Memory B cell (primary cell): Measurements from ENCODE around the gene RAB23.

Source experiments
- ATAC-seq: fragments of 150-1000 bp; cut with Tn5 transposase; 2 replicates; pipeline ENCODE4 v1.10.0; 2021; ENCODE audit warnings: low read depth, mild to moderate bottlenecking, moderate library complexity
- DNase-seq, 2 donors: peaks; one replicate each; pipeline ENCODE4 v3.0.0; 2022; ENCODE audit warnings: low spot score in 2 of 2
- H3K27ac Mint-ChIP-seq: one replicate; pipeline ENCODE4 v1.8.0; 2022; ENCODE audit warnings: mild to moderate bottlenecking, moderate library complexity, mixed read lengths
- H3K27me3 Mint-ChIP-seq: one replicate; pipeline ENCODE4 v1.8.0; 2022; ENCODE audit warnings: mixed read lengths
- H3K36me3 Mint-ChIP-seq: one replicate; pipeline ENCODE4 v1.8.0; 2022; ENCODE audit warnings: mild to moderate bottlenecking, mixed read lengths
- H3K4me1 Mint-ChIP-seq: one replicate; pipeline ENCODE4 v1.8.0; 2022; ENCODE audit warnings: mixed read lengths
- H3K4me3 Mint-ChIP-seq: one replicate; pipeline ENCODE4 v1.8.0; 2022; ENCODE audit warnings: mild to moderate bottlenecking, moderate library complexity, mixed read lengths
- H3K9me3 Mint-ChIP-seq: one replicate; pipeline ENCODE4 v1.8.0; 2022; ENCODE audit warnings: mixed read lengths

Gene RAB23

DNA sequence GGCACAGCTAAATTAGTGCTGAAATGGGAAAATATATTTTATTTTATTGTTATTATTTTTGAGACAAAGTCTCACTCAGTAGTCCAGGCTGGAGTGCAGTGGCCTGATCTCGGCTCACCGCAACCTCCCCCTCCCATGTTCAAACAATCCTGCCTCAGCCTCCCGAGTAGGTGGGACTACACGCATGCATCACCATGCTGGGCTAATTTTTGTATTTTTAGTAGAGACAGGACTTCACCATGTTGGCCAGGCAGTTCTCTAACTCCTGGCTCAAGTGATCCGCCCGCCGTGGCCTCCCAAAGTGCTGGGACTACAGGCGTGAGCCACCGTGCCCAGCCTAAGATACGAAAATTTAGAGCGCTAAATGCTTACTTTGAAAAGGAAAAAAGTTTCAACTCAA lies 4.8 kb downstream of the RAB23 start:
- Mint-ChIP-seq H3K9me3 (peaks cover 5% of the 10 kb centered on the region), H3K4me1 (peaks cover 6% of the 10 kb centered on the region), H3K27ac (no peak overlapping the region), H3K4me3 (no peak overlapping the region), H3K36me3 (peaks cover 2% of the 10 kb centered on the region), H3K27me3 (peaks cover 4% of the 10 kb centered on the region)
- no peak for DNase-seq
- ATAC-seq, result no peak

DNA sequence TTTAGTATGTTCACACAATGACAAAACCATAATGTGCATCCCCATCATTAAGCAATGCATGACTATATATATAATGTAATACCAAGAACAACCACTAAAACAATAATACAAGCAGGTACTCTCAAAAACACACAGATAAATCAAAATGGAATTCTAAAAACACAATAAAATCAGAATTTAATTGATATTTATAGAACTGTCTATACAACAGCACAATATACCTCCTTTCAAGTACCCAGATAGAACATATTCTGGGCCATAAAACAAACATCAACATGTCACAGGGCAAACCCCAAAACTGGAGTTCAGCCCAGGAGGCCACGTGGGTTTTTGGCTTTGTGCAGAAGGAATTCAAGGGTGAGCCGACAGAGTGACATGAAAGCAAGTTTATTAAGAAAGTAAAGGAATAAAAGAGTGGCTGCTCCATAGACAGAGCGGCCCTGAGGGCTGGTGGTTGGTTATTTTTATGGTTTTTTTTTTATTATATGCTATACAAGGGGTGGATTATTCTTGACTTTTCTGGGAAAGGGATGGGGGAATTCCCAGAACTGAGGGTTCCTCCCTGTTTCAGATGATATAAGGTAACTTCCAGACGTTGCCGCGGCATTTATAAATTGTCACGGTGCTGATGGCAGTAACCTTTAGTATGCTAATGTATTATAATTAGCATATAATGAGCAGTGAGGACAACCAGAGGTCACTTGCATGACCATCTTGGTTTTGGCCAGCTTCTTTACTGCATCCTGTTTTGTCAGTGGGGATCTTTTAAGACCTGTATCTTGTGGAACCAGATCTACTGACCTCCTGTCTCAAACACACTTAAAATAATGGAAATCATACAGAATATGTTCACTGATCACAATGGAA lies 5.6 kb downstream of the RAB23 start:
- H3K4me3 Mint-ChIP-seq, result no peak overlapping the region
- H3K9me3 Mint-ChIP-seq, result peaks cover 5% of the 10 kb centered on the region
- H3K36me3 Mint-ChIP-seq, result peaks cover 2% of the 10 kb centered on the region
- H3K4me1 Mint-ChIP-seq, result peaks cover 6% of the 10 kb centered on the region
- H3K27me3 Mint-ChIP-seq, result peaks cover 4% of the 10 kb centered on the region
- DNase-seq, result no peak
- H3K27ac Mint-ChIP-seq, result no peak overlapping the region
- no peak for ATAC-seq

- Mint-ChIP-seq H3K27ac (no peak overlapping the region), H3K4me3 (no peak overlapping the region)
These were observed 6.8 kb downstream of the RAB23 start for GRCh38 chr6:57215260-57215659.

GRCh38 chr6:57210060-57210459 lies 12.0 kb downstream of the RAB23 start:
- Mint-ChIP-seq H3K27me3 (peaks cover 4% of the 10 kb centered on the region), H3K9me3 (peaks cover 4% of the 10 kb centered on the region), H3K36me3 (peaks cover 2% of the 10 kb centered on the region), H3K4me3 (no peak overlapping the region), H3K27ac (no peak overlapping the region), H3K4me1 (no peaks in the 10 kb centered on the region)
- ATAC-seq (no peak), DNase-seq (no peak)

More at GRCh38 chr6:57215260-57215659, 6.8 kb downstream of the RAB23 start:
- Mint-ChIP-seq H3K36me3 (peaks cover 2% of the 10 kb centered on the region), H3K9me3 (peaks cover 5% of the 10 kb centered on the region), H3K4me1 (peaks cover 2% of the 10 kb centered on the region), H3K27me3 (peaks cover 4% of the 10 kb centered on the region)
- no peak for DNase-seq
- no peak for ATAC-seq

- Mint-ChIP-seq H3K4me1 (no peaks in the 10 kb centered on the region), H3K9me3 (no peaks in the 10 kb centered on the region), H3K27ac (no peak overlapping the region), H3K36me3 (no peaks in the 10 kb centered on the region), H3K4me3 (no peak overlapping the region), H3K27me3 (peaks cover 2% of the 10 kb centered on the region)
- DNase-seq, result no peak
- no peak for ATAC-seq
These were observed 13.1 kb downstream of the RAB23 start for GRCh38 chr6:57209030-57209429.

- Mint-ChIP-seq H3K4me3 (no peak overlapping the region), H3K27me3 (no peaks in the 10 kb centered on the region), H3K36me3 (no peaks in the 10 kb centered on the region), H3K27ac (no peak overlapping the region), H3K9me3 (no peaks in the 10 kb centered on the region), H3K4me1 (no peaks in the 10 kb centered on the region)
- ATAC-seq (no peak), DNase-seq (no peak)
These were observed 14.2 kb downstream of the RAB23 start for GRCh38 chr6:57207872-57208271.

DNA sequence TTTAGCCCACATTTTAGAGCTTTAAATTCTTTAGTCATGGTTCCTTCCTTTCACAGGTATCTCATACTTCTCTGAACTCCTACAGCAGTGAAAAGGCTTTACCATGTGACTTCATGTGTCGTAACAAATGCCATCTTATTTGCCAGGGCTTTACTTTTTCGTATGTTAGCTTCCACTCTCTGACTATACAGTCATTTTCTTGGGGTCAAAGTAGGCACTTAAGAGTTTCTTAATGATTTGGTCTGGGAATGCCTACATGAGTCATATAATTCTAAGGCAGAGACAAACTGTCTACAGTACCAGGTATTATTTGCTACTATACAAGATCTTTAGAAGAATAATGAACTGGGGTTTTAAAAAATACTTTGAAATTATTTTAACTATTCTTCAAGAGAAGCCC lies 15.0 kb downstream of the RAB23 start:
- no peak overlapping the region for H3K27ac Mint-ChIP-seq
- no peak for ATAC-seq
- DNase-seq, result no peak
- no peaks in the 10 kb centered on the region for H3K36me3 Mint-ChIP-seq
- H3K27me3 Mint-ChIP-seq, result no peaks in the 10 kb centered on the region
- no peaks in the 10 kb centered on the region for H3K9me3 Mint-ChIP-seq
- H3K4me1 Mint-ChIP-seq, result no peaks in the 10 kb centered on the region
- no peak overlapping the region for H3K4me3 Mint-ChIP-seq

- DNase-seq, result no peak
- Mint-ChIP-seq H3K4me3 (no peak overlapping the region), H3K36me3 (no peaks in the 10 kb centered on the region), H3K9me3 (no peaks in the 10 kb centered on the region), H3K27me3 (no peaks in the 10 kb centered on the region), H3K4me1 (no peaks in the 10 kb centered on the region), H3K27ac (no peak overlapping the region)
- ATAC-seq, result no peak
These were observed 16.4 kb downstream of the RAB23 start for GRCh38 chr6:57205550-57206328.

DNA sequence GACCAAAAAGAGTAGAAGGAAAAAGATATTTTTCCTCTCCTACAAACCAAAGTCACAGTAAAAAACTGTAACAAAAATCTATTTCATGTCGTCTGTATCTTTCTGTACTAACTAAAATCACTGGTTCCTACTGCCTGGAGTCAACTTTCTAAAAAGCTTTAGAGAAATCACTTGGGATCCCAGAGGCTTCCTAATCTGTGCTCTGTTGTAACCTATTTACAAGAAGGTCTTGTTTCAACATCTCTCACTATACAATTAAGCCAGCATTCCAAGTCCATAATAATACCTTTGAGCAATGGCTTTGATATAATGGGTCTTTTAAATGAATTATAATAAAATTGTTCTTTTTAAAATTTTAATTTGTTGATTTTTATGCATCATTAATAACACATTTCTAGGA lies 20.4 kb downstream of the RAB23 start:
- H3K27ac Mint-ChIP-seq, result no peak overlapping the region
- DNase-seq, result no peak
- H3K36me3 Mint-ChIP-seq, result no peaks in the 10 kb centered on the region
- no peaks in the 10 kb centered on the region for H3K4me1 Mint-ChIP-seq
- H3K27me3 Mint-ChIP-seq, result no peaks in the 10 kb centered on the region
- no peak overlapping the region for H3K4me3 Mint-ChIP-seq
- no peaks in the 10 kb centered on the region for H3K9me3 Mint-ChIP-seq
- ATAC-seq, result no peak

DNA sequence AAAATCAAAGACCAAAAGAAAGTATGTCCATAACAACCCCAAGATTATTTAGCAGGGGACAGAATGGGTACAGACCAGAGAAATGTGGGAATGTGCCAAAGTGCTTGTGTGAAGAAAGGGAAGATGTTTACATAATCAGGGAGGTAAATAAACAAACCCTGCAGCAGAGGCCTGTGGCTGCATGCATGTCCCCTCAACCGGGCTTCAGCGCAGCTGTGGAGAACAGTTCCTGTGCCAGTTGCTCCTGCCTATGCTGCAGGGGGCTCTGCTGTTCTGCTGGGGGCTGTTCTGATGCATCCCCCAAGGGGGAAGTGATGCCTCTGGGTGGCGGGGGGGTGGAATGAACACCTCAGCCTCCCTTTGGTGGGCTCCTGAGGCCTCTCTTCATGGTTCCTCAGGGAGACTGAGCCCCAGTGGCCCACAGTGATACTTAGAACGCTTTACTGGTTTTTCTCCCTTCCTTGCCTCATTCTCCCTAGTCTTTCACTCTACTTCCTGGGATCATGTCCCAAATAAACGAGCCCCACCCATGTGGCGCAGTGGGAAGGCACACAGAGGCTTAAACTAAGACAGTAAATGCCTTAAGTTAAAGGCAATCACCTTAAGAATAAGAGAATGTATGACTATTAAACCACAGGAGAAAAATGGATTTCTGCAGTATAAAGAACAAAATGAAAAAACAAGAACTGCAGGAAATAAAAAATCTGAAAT lies 23.0 kb downstream of the RAB23 start:
- no peak for ATAC-seq
- no peak overlapping the region for H3K4me3 Mint-ChIP-seq
- no peaks in the 10 kb centered on the region for H3K36me3 Mint-ChIP-seq
- no peaks in the 10 kb centered on the region for H3K27me3 Mint-ChIP-seq
- H3K4me1 Mint-ChIP-seq, result no peaks in the 10 kb centered on the region
- H3K9me3 Mint-ChIP-seq, result no peaks in the 10 kb centered on the region
- H3K27ac Mint-ChIP-seq, result no peak overlapping the region
- no peak for DNase-seq

- peaks cover 5% of the 10 kb centered on the region for H3K36me3 Mint-ChIP-seq
- H3K27me3 Mint-ChIP-seq, result no peaks in the 10 kb centered on the region
- ATAC-seq, result no peak
- no peak overlapping the region for H3K4me3 Mint-ChIP-seq
- DNase-seq, result no peak
- no peaks in the 10 kb centered on the region for H3K4me1 Mint-ChIP-seq
- H3K27ac Mint-ChIP-seq, result no peak overlapping the region
- no peaks in the 10 kb centered on the region for H3K9me3 Mint-ChIP-seq
These were observed 26.6 kb downstream of the RAB23 start for GRCh38 chr6:57195457-57195856.

DNA sequence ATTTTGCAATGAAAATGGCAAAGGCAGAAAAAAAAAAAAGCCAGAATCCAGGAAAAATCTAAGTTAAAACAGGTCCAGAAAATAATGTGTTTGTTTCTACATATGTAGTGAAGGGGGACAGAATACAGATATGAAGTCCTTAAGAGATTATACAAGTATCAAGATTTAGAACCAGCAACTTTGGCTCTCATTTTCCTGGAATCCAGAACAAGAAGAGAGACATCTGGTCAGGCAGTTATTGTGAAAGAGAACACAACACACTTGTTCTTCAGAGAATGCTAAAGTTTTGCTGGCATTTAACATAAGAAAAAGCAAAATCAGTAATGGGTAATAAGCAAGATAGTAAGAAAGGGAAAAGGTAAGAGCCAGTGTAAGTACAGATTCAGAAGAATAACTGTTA lies 28.9 kb downstream of the RAB23 start:
- DNase-seq (no peak), ATAC-seq (no peak)
- no peaks in the 10 kb centered on the region for H3K27me3 Mint-ChIP-seq
- H3K36me3 Mint-ChIP-seq, result peaks cover 5% of the 10 kb centered on the region
- H3K9me3 Mint-ChIP-seq, result no peaks in the 10 kb centered on the region
- no peak overlapping the region for H3K4me3 Mint-ChIP-seq
- H3K27ac Mint-ChIP-seq, result no peak overlapping the region
- no peaks in the 10 kb centered on the region for H3K4me1 Mint-ChIP-seq

GRCh38 chr6:57190140-57190539 lies 32.0 kb downstream of the RAB23 start:
- Mint-ChIP-seq H3K9me3 (no peaks in the 10 kb centered on the region), H3K36me3 (peaks cover 5% of the 10 kb centered on the region), H3K4me1 (no peaks in the 10 kb centered on the region), H3K27ac (no peak overlapping the region), H3K4me3 (no peak overlapping the region), H3K27me3 (no peaks in the 10 kb centered on the region)
- DNase-seq (no peak), ATAC-seq (no peak)

DNA sequence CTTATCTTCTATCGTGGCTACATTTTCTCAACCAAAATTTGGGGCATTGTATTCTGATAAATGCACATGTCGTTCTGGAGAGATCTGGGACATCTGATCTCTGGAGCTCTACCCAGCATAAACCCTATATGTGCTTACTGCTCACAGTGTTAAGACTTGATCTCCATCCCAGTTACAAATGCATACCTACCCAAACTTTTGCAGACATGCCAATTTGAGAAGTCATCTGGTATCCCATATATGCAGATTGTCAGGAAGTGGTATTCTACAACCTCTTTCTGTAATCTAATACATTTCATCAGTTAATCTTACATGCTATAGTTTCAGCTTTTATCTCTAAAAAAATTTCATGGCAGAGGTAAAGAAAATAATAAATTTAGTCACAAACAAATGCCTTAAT lies 38.8 kb downstream of the RAB23 start:
- Mint-ChIP-seq H3K27ac (no peak overlapping the region), H3K4me1 (peaks cover 3% of the 10 kb centered on the region), H3K27me3 (no peaks in the 10 kb centered on the region), H3K36me3 (peaks cover 13% of the 10 kb centered on the region), H3K4me3 (no peak overlapping the region), H3K9me3 (no peaks in the 10 kb centered on the region)
- no peak for DNase-seq
- ATAC-seq, result no peak
